GM23338 (cell line): Measurements from ENCODE around the gene SREBF2. TPM values are rescaled to one million over a fixed set of nuclear protein-coding genes. Genes with fewer than 3 reads are reported as not detected.

Experiments used
- ATAC-seq: fragments of 200-7000 bp; cut with Tn5 transposase; 3 replicates; pipeline ENCODE4 v1.9.1; 2020
- DNase-seq: peaks from one replicate; pipeline ENCODE4 v3.0.0-alpha.2; 2015; ENCODE audit warnings: low spot score
- H2AFZ ChIP-seq: fragments of 200-600 bp; sonication (generic); 2 replicates; pipeline ENCODE4 v1.8.0; 2016; ENCODE audit warnings: antibody characterized with exemption, mild to moderate bottlenecking, moderate library complexity
- H3F3A ChIP-seq: fragments of 200-600 bp; sonication (generic); replicated peaks from 2 replicates; pipeline ENCODE4 v1.8.0; 2017; ENCODE audit warnings: antibody characterized with exemption, mixed run types, low read depth
- H3K27ac ChIP-seq: fragments of 200-600 bp; sonication (generic); 2 replicates; pipeline ENCODE4 v1.6.1; 2016; ENCODE audit warnings: low read depth
- H3K27me3 ChIP-seq: fragments of 200-600 bp; sonication (generic); 2 replicates; pipeline ENCODE4 v1.8.0; 2016; ENCODE audit warnings: mild to moderate bottlenecking, mixed run types, moderate library complexity; ENCODE audit not compliant: insufficient read depth
- H3K36me3 ChIP-seq: fragments of 200-600 bp; sonication (generic); 2 replicates; pipeline ENCODE4 v1.8.0; 2016; ENCODE audit warnings: mild to moderate bottlenecking; ENCODE audit not compliant: insufficient read depth
- H3K4me1 ChIP-seq: fragments of 200-600 bp; sonication (generic); 2 replicates; pipeline ENCODE4 v1.8.0; 2016; ENCODE audit warnings: mild to moderate bottlenecking, moderate library complexity; ENCODE audit not compliant: insufficient read depth
- H3K4me2 ChIP-seq: fragments of 200-600 bp; sonication (generic); 2 replicates; pipeline ENCODE4 v1.7.1; 2017; ENCODE audit warnings: mixed run types
- H3K4me3 ChIP-seq: fragments of 200-600 bp; sonication (generic); 2 replicates; pipeline ENCODE4 v1.6.1; 2016; ENCODE audit warnings: mixed run types
- H3K79me2 ChIP-seq: fragments of 200-600 bp; sonication (generic); replicated peaks from 2 replicates; pipeline ENCODE4 v1.8.0; 2017; ENCODE audit warnings: mild to moderate bottlenecking; ENCODE audit not compliant: insufficient read depth
- H3K9me2 ChIP-seq: fragments of 200-600 bp; sonication (generic); 2 replicates; pipeline ENCODE4 v1.8.0; 2017; ENCODE audit not compliant: insufficient read depth
- H4K20me1 ChIP-seq: fragments of 200-600 bp; sonication (generic); replicated peaks from 2 replicates; pipeline ENCODE4 v1.8.0; 2017; ENCODE audit warnings: mild to moderate bottlenecking; ENCODE audit not compliant: insufficient read depth
- H3K27ac Mint-ChIP-seq: 2 replicates; pipeline ENCODE4 v1.8.0; 2020; ENCODE audit warnings: inconsistent platforms, mild to moderate bottlenecking, moderate library complexity, mixed read lengths
- H3K27me3 Mint-ChIP-seq: 3 replicates; pipeline ENCODE4 v1.8.0; 2022; ENCODE audit warnings: low read depth, mild to moderate bottlenecking, moderate library complexity, mixed read lengths, inconsistent platforms; ENCODE audit not compliant: insufficient read depth, poor library complexity
- H3K36me3 Mint-ChIP-seq: 3 replicates; pipeline ENCODE4 v1.8.0; 2021; ENCODE audit warnings: low read depth, mild to moderate bottlenecking, inconsistent platforms, moderate library complexity, mixed read lengths
- H3K4me1 Mint-ChIP-seq: 3 replicates; pipeline ENCODE4 v1.8.0; 2020; ENCODE audit warnings: mild to moderate bottlenecking, inconsistent platforms, mixed read lengths
- H3K4me3 Mint-ChIP-seq: 3 replicates; pipeline ENCODE4 v1.8.0; 2021; ENCODE audit warnings: moderate library complexity, mild to moderate bottlenecking, inconsistent platforms, mixed read lengths
- H3K9me3 Mint-ChIP-seq: 3 replicates; pipeline ENCODE4 v1.8.0; 2020; ENCODE audit warnings: moderate library complexity, mild to moderate bottlenecking, inconsistent platforms, mixed read lengths
- CREB1 ChIP-seq: fragments of 250-450 bp; sonication (Bioruptor Pico); IDR thresholded peaks from 2 replicates; pipeline ENCODE4 v1.5.0; 2020; ENCODE audit warnings: low read depth, mild to moderate bottlenecking, moderate library complexity
- EZH2 ChIP-seq: fragments of 200-600 bp; sonication (generic); IDR thresholded peaks from one replicate; pipeline ENCODE4 v1.8.0; 2017; ENCODE audit warnings: antibody characterized with exemption, mild to moderate bottlenecking, low read depth; ENCODE audit not compliant: unreplicated experiment
- JUNB ChIP-seq: IDR thresholded peaks from one replicate; pipeline ENCODE4 v1.6.1; 2016; ENCODE audit warnings: antibody characterized with exemption; ENCODE audit not compliant: unreplicated experiment
- NANOG ChIP-seq: IDR thresholded peaks from 2 replicates; pipeline ENCODE4 v1.6.1; 2016; ENCODE audit warnings: antibody characterized with exemption, borderline replicate concordance
- POLR2AphosphoS5 ChIP-seq: IDR thresholded peaks from 2 replicates; pipeline ENCODE4 v1.6.1; 2016; ENCODE audit warnings: antibody characterized with exemption, low read depth
- STAT1 ChIP-seq: IDR thresholded peaks from one replicate; pipeline ENCODE4 v1.6.1; 2016; ENCODE audit warnings: antibody characterized with exemption; ENCODE audit not compliant: unreplicated experiment
- ZNF114 ChIP-seq: fragments of 250-450 bp; sonication (Bioruptor Pico); IDR thresholded peaks from 2 replicates; pipeline ENCODE4 v1.5.0; 2020; ENCODE audit warnings: mild to moderate bottlenecking, moderate library complexity
- ZNF331 ChIP-seq: fragments of 250-450 bp; sonication (Bioruptor Pico); IDR thresholded peaks from 2 replicates; pipeline ENCODE4 v1.5.0; 2020; ENCODE audit warnings: low read depth, mild to moderate bottlenecking, moderate library complexity
- polyA plus RNA-seq: library from polyadenylated mRNA; unstranded; fragments of >200 nt; fragmentation: Nextera tagmentation; extraction: Ambion mirVana; gene quantifications from 2 replicates; pipeline ENCODE4 v1.2.1, GENCODE V29; 2016
- total RNA-seq: library from RNA; depleted of rRNA; stranded (reverse); fragments of >200 nt; shearing (Covaris generic); gene quantifications from 2 replicates; pipeline ENCODE4 v1.2.3, GENCODE V29; 2014
- TF ChIP-seq, protein P1 (sequence below): IDR thresholded peaks from 2 replicates; pipeline ENCODE4 v1.6.1; 2016; ENCODE audit warnings: antibody characterized with exemption
- TF ChIP-seq, protein P2 (sequence below): fragments of 250-450 bp; sonication (Bioruptor Pico); IDR thresholded peaks from 2 replicates; pipeline ENCODE4 v1.5.0; 2020; ENCODE audit warnings: mild to moderate bottlenecking, moderate library complexity
- TF ChIP-seq, protein P3 (sequence below), 2 experiments: fragments of 200-600 bp in 1 of 2; sonication (generic) in 1 of 2; conservative IDR thresholded peaks; 2 replicates each; pipeline versions ENCODE4 v1.5.1 to v1.6.1; 2016 to 2017; ENCODE audit warnings: antibody characterized with exemption in 2 of 2, low read depth in 2 of 2, mild to moderate bottlenecking in 2 of 2, moderate library complexity in 1 of 2

Gene SREBF2
- total and polyA plus RNA-seq, 2 experiments from 2014 or later, result 48.7 to 163 TPM

DNA sequence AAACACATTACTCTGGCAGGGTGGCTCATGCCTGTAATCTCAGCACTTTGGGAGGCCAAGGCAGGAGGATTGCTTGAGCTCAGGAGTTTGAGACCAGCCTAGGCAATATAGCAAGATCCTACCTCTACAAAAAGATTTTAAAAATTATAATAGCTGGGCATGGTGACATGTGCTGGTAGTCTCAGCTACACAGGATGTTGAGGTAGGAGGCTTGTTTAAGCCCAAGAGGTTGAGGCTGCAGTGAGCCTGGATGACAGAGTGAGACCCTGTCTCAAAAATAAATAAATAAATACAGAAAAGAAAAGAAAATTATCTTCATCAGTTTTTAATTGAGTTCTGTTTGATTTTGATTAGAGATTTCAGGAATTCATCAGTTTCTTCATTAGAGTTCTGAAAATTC, 27.3 kb upstream of the SREBF2 start:
- Mint-ChIP-seq H3K4me3 (no peak overlapping the region), H3K36me3 (peaks cover 20% of the 10 kb centered on the region), H3K9me3 (no peaks in the 10 kb centered on the region), H3K27me3 (peaks cover 2% of the 10 kb centered on the region), H3K27ac (no peak overlapping the region), H3K4me1 (peaks cover 10% of the 10 kb centered on the region)
- Histone ChIP-seq H3K27me3 (no peaks in the 10 kb centered on the region), H3K4me2 (no peak overlapping the region), H3K27ac (no peak overlapping the region), H3K4me1 (peaks cover 7% of the 10 kb centered on the region), H3K79me2 (peaks cover 70% of the 10 kb centered on the region), H3K36me3 (no peaks in the 10 kb centered on the region; the same call in 1 of the 2 replicates), H3F3A (no peaks in the 10 kb centered on the region), H2AFZ (no peak overlapping the region), H3K9me2 (no peaks in the 10 kb centered on the region), H4K20me1 (peaks cover 10% of the 10 kb centered on the region), H3K4me3 (no peak overlapping the region)
- TF ChIP-seq STAT1 (no peak), POLR2AphosphoS5 (no peak), ZNF114 (CRISPR knock-in tag) (no peak)
- TF ChIP-seq, protein P1, sequence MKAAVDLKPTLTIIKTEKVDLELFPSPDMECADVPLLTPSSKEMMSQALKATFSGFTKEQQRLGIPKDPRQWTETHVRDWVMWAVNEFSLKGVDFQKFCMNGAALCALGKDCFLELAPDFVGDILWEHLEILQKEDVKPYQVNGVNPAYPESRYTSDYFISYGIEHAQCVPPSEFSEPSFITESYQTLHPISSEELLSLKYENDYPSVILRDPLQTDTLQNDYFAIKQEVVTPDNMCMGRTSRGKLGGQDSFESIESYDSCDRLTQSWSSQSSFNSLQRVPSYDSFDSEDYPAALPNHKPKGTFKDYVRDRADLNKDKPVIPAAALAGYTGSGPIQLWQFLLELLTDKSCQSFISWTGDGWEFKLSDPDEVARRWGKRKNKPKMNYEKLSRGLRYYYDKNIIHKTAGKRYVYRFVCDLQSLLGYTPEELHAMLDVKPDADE, result no peak
- DNase-seq (no peak), ATAC-seq (no peak)

DNA sequence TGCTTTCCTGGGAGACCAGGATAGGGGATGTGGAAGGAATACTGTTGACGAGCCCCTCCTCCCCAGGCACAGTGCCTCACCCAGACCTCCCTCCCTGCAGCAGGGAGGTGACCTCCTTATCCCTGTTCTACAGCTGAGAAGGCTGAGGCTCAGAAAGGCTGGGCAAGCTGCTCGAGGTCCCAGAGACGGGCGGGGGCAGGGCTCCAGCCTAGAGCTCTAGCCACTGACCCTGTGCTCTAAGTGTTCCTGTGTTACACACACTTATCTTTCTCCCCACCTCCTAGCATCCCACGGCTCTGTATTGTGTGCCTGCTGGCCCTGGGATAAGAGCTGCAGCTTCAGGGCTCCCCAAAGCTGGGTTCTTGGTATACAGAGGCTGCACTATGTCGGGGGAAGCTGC, 24.5 kb upstream of the SREBF2 start:
- H3K27me3 ChIP-seq, result no peaks in the 10 kb centered on the region
- no peaks in the 10 kb centered on the region for H3K4me1 Mint-ChIP-seq
- DNase-seq (no peak), ATAC-seq (no peak; the same call in 2 of the 3 replicates)
- no peaks in the 10 kb centered on the region for H3K9me3 Mint-ChIP-seq
- H3K27ac Mint-ChIP-seq, result no peak overlapping the region
- no peaks in the 10 kb centered on the region for H3K27me3 Mint-ChIP-seq
- no peaks in the 10 kb centered on the region for H3F3A ChIP-seq
- H2AFZ ChIP-seq, result no peak overlapping the region
- H3K4me1 ChIP-seq, result no peaks in the 10 kb centered on the region
- no peak overlapping the region for H3K4me2 ChIP-seq
- no peak overlapping the region for H3K4me3 ChIP-seq
- H3K4me3 Mint-ChIP-seq, result no peak overlapping the region
- H3K79me2 ChIP-seq, result peaks cover 46% of the 10 kb centered on the region
- no peaks in the 10 kb centered on the region for H3K9me2 ChIP-seq
- H3K27ac ChIP-seq, result no peak overlapping the region
- no peaks in the 10 kb centered on the region; the same call in 1 of the 2 replicates for H3K36me3 ChIP-seq
- peaks cover 22% of the 10 kb centered on the region for H3K36me3 Mint-ChIP-seq
- H4K20me1 ChIP-seq, result peaks cover 7% of the 10 kb centered on the region
- no peak for TF ChIP-seq ZNF331 (CRISPR knock-in tag)
- TF ChIP-seq, protein P1, result no peak
- TF ChIP-seq, protein P2, sequence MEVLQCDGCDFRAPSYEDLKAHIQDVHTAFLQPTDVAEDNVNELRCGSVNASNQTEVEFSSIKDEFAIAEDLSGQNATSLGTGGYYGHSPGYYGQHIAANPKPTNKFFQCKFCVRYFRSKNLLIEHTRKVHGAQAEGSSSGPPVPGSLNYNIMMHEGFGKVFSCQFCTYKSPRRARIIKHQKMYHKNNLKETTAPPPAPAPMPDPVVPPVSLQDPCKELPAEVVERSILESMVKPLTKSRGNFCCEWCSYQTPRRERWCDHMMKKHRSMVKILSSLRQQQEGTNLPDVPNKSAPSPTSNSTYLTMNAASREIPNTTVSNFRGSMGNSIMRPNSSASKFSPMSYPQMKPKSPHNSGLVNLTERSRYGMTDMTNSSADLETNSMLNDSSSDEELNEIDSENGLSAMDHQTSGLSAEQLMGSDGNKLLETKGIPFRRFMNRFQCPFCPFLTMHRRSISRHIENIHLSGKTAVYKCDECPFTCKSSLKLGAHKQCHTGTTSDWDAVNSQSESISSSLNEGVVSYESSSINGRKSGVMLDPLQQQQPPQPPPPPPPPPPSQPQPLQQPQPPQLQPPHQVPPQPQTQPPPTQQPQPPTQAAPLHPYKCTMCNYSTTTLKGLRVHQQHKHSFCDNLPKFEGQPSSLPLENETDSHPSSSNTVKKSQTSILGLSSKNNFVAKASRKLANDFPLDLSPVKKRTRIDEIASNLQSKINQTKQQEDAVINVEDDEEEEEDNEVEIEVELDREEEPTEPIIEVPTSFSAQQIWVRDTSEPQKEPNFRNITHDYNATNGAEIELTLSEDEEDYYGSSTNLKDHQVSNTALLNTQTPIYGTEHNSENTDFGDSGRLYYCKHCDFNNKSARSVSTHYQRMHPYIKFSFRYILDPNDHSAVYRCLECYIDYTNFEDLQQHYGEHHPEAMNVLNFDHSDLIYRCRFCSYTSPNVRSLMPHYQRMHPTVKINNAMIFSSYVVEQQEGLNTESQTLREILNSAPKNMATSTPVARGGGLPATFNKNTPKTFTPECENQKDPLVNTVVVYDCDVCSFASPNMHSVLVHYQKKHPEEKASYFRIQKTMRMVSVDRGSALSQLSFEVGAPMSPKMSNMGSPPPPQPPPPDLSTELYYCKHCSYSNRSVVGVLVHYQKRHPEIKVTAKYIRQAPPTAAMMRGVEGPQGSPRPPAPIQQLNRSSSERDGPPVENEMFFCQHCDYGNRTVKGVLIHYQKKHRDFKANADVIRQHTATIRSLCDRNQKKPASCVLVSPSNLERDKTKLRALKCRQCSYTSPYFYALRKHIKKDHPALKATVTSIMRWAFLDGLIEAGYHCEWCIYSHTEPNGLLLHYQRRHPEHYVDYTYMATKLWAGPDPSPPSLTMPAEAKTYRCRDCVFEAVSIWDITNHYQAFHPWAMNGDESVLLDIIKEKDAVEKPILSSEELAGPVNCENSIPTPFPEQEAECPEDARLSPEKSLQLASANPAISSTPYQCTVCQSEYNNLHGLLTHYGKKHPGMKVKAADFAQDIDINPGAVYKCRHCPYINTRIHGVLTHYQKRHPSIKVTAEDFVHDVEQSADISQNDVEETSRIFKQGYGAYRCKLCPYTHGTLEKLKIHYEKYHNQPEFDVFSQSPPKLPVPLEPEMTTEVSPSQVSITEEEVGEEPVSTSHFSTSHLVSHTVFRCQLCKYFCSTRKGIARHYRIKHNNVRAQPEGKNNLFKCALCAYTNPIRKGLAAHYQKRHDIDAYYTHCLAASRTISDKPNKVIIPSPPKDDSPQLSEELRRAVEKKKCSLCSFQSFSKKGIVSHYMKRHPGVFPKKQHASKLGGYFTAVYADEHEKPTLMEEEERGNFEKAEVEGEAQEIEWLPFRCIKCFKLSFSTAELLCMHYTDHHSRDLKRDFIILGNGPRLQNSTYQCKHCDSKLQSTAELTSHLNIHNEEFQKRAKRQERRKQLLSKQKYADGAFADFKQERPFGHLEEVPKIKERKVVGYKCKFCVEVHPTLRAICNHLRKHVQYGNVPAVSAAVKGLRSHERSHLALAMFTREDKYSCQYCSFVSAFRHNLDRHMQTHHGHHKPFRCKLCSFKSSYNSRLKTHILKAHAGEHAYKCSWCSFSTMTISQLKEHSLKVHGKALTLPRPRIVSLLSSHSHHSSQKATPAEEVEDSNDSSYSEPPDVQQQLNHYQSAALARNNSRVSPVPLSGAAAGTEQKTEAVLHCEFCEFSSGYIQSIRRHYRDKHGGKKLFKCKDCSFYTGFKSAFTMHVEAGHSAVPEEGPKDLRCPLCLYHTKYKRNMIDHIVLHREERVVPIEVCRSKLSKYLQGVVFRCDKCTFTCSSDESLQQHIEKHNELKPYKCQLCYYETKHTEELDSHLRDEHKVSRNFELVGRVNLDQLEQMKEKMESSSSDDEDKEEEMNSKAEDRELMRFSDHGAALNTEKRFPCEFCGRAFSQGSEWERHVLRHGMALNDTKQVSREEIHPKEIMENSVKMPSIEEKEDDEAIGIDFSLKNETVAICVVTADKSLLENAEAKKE (CRISPR knock-in tag), result no peak
- TF ChIP-seq CREB1, result no peak
- TF ChIP-seq, protein P3, sequence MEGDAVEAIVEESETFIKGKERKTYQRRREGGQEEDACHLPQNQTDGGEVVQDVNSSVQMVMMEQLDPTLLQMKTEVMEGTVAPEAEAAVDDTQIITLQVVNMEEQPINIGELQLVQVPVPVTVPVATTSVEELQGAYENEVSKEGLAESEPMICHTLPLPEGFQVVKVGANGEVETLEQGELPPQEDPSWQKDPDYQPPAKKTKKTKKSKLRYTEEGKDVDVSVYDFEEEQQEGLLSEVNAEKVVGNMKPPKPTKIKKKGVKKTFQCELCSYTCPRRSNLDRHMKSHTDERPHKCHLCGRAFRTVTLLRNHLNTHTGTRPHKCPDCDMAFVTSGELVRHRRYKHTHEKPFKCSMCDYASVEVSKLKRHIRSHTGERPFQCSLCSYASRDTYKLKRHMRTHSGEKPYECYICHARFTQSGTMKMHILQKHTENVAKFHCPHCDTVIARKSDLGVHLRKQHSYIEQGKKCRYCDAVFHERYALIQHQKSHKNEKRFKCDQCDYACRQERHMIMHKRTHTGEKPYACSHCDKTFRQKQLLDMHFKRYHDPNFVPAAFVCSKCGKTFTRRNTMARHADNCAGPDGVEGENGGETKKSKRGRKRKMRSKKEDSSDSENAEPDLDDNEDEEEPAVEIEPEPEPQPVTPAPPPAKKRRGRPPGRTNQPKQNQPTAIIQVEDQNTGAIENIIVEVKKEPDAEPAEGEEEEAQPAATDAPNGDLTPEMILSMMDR (conservative IDR thresholded peaks at IDR 0.05; ENCODE audit: low read depth in 2 of 2), result no peak
- no peak for TF ChIP-seq JUNB
- TF ChIP-seq ZNF114 (CRISPR knock-in tag), result no peak
- no peak for TF ChIP-seq POLR2AphosphoS5
- TF ChIP-seq EZH2, result no peak
- no peak for TF ChIP-seq NANOG
- TF ChIP-seq STAT1, result no peak
